GM18499 (cell line): Measurements from ENCODE around the gene RGL2.
"Not testable (repeated sequence)": the region's sequence is repeated elsewhere in the genome, so short reads cannot be mapped to it uniquely, and the experiment has no call there.

Source experiments
- ATAC-seq: cut with Tn5 transposase; IDR thresholded peaks from one replicate; pipeline ENCODE4 v1.9.1; 2021; ENCODE audit warnings: moderate number of reproducible peaks; ENCODE audit not compliant: insufficient read depth, unreplicated experiment

Gene RGL2

DNA sequence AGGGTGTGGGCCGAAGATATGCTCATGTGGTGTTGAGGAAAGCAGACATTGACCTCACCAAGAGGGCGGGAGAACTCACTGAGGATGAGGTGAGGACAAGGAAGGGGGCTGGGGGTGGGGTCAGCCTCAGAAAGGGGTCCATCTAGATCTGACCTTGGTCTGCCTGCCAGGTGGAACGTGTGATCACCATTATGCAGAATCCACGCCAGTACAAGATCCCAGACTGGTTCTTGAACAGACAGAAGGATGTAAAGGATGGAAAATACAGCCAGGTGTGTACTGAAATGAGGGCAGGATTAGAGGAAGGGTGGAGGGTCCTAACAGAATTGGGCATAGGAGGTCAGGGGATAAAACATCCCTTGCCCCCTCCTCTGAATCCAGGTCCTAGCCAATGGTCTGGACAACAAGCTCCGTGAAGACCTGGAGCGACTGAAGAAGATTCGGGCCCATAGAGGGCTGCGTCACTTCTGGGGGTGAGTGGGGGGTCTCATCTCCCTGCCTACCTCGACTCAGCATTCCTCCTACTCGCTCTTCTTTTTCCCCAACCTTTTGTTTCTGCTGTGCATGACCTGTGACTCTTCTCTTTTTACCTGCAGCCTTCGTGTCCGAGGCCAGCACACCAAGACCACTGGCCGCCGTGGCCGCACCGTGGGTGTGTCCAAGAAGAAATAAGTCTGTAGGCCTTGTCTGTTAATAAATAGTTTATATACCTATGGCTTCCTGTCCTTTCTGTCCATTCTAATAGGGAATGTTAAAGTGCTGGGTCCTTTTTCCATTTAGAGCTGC is 22.8 kb downstream of the RGL2 start:
- not testable (repeated sequence) for ATAC-seq

- no peak for ATAC-seq
These were observed 24.5 kb downstream of the RGL2 start for GRCh38 chr6:33273924-33274902.

DNA sequence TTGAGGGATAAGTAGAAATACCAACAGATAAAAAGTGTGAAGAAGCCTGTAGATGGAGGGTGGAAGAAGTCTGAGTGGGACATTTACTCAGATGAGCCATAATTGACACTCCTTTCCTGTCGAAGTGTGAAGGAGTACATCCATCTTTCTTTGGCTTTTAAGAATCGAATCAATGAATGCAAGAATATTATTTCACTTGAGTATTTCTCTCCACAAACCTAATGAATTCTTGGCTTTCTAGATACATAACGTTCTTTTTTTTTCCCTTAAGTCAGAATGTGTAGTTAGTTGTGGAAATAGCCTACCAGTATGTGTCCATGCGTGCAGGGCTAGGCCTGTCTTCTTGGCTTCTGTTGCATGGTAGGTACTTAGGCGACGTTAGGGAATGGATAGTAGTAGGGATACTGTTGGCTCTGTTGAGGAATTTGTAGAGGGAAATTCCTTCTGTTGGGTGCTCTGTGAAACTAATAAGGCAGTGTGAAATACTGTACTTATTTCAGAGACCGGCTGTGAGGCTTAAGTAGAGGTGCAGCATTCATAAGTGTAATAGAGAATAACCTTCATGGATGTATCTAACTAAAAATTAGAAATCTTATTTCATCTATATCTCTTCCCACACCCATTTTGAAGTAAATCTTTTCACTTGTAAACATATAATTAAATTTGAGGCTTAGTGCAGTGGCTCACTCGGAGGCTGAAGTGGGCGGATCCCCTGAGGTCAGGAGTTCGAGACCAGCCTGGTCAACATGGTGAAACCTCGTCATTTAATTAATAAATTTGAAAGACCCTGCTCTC is 25.4 kb downstream of the RGL2 start:
- ATAC-seq = no peak

DNA sequence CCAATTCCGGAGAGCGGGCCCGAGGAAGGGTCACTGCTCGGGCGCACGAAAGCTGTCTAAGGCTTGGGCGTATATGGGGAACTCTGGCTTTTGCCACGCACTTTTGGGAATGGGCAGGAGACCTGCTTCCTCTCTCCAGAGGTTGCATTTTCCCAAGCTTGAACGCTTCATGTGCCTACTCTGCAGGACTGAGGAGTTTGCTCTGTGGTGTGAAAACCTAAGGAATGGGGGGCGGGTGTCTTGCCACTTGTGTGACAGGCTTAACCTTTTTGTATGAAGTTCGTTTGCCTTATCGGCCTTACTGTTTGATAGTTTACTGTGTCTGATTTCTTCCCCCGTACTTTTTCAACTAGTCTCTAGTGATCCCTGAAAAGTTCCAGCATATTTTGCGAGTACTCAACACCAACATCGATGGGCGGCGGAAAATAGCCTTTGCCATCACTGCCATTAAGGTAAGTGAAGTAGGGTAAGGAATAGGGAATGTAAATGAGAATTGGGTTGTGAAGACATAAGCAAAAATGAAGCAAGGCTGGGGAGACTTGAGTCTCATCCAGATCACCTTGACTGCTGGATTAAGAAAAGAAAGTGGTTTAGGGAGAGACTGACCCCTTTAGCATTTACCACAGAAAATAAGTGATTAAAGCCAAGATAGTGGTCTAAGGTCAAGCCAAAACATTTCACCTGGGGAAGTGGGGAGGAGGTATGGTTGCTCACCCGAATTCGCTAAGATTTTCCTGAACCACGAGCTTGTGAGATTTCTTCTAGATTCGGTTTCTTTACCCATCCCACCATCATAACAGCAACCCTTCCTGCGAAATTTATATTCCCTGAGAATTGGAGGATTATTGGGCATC is 26.2 kb downstream of the RGL2 start:
- no peak for ATAC-seq

DNA sequence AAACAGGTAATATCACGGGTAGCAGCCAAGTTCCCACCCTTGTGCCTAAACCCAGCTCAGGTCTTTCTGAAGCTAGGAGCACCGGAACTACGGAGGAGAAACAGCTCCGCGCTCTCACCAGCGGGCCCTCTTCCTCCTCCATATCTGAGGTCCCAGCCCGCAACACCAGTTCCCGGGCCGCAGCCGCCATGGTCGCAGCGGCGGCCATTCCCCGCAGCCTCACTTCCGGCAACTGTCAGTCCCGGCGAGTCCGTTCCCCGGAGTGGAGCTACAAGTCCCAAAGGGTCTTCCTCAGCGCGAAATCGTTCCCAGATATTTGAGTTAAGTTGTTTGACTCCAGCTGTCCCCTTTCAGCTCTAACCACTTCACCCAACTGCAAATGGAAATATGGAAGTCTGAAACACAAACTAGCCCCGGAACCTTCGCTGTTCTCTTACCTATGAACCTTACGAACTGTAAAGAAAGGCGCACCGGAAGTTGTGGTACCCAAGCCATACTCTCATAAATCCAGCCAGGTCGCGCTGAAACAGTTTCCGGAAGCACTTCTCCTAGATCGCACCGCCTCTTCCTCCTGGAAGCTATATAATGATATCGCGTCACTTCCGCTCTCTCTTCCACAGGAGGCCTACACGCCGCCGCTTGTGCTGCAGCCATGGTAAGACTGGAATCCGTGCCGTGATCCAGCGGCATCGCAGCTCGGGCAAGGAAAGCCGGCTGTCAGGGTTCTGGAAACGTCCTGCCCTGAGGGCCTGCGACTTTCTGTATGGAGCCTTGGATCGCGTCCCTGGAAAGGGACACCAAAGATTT is 27.1 kb downstream of the RGL2 start, which contains the start of the genes RPS18 and VPS52:
Gene RPS18, plus strand, starts transcription at position 608 of the 807 bp plus-strand sequence. Its CDS starts 45 bp downstream, at position 653.
Gene VPS52, minus strand, starts transcription at position 409 of the 807 bp plus-strand sequence. Its CDS starts 201 bp downstream, at position 208.
- peak; percentile 65 for ATAC-seq

DNA sequence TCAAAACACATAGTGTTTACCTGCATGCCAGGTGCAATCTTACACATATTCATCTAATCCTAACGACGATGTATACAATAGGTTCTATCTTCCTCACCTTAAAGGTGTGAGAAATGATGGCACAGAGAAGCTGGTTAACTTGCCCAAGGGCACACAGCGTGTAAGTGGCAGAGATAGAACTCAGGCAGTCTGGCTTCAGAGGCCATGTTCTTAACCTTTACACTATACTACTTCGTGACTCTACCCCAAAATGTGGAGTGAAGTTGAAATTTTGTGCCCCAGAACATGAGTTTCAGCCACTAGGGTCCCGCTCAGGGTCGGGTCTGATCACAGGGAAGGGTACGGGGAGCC is 27.6 kb downstream of the RGL2 start:
- no peak for ATAC-seq

GRCh38 chr6:33264015-33264414 is 34.7 kb downstream of the RGL2 start:
- no peak for ATAC-seq

- not testable (repeated sequence) for ATAC-seq
These were observed 36.3 kb downstream of the RGL2 start for GRCh38 chr6:33262490-33262889.

- no peak for ATAC-seq
These were observed 39.7 kb downstream of the RGL2 start for GRCh38 chr6:33259032-33259431.

DNA sequence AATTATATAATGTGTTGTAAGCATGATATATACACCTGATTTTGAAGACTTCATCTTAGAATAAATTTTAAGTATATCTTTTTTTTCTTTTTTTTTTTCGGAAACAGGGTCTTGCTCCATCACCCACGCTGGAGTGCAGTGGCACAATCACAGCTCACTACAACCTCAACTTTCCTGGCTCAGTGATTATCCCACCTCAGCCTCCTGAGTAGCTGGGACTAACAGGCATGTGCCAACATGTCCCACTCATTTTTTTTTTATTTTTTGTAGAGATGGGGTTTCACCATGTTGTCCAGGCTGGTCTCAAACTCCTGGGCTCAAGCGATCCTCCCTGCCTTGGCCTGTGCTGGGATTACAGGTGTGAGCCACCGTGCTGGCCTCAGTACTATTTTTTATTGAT is 44.2 kb downstream of the RGL2 start:
- no peak for ATAC-seq

GRCh38 chr6:33252759-33253158 is 46.0 kb downstream of the RGL2 start:
- no peak for ATAC-seq

GRCh38 chr6:33251395-33252012 is 47.2 kb downstream of the RGL2 start:
- ATAC-seq = no peak

DNA sequence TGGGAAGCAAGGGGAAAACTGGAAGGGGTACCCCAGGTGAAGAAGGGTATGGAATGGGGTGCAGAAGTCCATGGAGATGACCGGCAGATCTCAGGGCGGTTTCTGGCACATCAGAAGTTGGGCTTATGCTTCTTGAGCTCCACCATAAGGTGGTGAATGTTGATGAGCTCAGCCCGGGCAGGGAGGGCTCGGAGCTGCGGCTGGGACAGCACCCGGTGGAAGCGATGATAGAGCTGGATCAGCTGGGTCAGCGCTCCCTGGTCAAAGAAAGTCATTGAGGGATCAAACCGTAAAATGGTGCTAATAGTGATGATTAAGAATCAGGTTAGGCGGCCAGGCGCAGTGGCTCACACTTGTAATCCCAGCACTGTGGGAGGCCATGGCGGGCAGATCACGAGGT is 48.0 kb downstream of the RGL2 start:
- ATAC-seq = no peak

DNA sequence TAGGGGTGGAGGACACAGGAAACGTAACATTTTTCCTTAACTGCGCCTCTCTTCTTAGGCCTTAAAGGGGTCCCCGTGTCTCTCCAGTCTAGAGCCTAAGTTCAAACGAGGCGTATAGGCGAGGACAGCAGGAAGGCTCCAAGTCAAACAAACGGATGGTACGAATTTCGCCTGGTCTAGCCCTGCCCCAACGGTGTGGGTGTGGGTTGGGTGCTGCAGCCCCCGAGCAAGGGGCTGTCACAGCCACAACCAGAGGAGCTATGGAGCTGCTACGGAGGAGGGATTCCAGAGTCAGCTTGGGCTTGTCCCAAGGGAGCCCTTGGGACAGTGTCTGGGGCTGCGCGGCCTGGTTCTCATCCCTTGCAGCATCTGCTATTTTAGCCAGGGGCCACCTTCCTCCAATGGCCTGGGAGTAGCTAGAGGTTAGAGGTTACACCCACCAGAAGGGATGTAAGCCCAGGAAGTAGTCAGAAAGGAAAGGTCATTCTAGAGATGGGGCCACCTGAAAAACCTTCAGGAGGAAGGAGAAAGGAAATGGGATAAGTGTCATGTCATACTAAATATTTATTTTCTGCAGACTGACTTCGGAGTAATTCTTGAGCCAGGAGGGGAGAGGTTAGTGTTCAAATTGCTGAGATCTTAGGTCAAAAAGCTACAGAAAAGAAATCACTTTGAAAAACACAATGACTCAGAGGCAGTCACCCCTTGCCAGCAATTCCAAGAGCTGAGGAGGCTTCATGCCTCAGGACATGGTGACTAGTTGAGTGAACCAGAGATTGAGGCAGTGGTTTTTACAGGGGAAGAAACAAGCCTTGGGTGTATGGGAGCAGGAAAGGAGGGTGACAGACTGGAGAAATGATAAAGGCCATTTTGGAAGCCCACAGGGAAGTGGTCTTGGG is 48.8 kb downstream of the RGL2 start:
- ATAC-seq = no peak

- ATAC-seq = peak; percentile 66
These were observed 49.6 kb downstream of the RGL2 start for GRCh38 chr6:33248932-33249731.

DNA sequence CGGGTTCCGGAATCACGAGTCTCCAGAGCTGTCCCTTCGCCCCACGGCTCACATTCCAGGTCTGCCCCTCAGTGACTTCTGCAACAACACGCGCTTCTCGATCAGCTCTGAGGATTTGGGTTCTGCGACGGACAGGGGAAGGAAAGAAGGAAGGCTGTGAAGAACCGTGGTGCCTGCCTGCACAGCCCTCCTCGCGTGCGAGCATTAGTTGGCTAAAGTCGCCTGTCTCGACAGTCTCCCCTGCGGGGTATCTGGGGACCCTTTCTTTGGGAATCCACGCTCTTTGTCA is 50.2 kb downstream of the RGL2 start:
- no peak for ATAC-seq
